Right ventricle myocardium superior (tissue), 1 donor: ENCODE results near the gene ATP2C2. TPM values are rescaled to one million over a fixed set of nuclear protein-coding genes. Genes with fewer than 3 reads are reported as not detected.

Experiments used
- ATAC-seq: fragments of 200-7000 bp; cut with Tn5 transposase; one replicate; pipeline ENCODE4 v1.9.1; 2020; ENCODE audit warnings: mild to moderate bottlenecking; ENCODE audit not compliant: poor library complexity
- DNase-seq: peaks from one replicate; pipeline ENCODE4 v3.0.0-alpha.2; 2020
- intact Hi-C: fragments of 100-400 bp; cut with DNase I; formaldehyde crosslinking; loops from one replicate; pipeline ENCODE4 v1.11.2; 2022
- total RNA-seq: library from RNA; stranded (reverse); fragmentation: NEBNext Ultra II Directional; extraction: Animal tissue kit (Norgen Biotek cat#: 25700); gene quantifications from one replicate; pipeline ENCODE4 v1.2.1, GENCODE V29; 2021
- donor health status: DM: no; HTN: yes; CAD: no; lungs with severe emphysema.

ATP2C2 gene
- total RNA-seq, 1 donor from 2014 or later: not detected

DNA sequence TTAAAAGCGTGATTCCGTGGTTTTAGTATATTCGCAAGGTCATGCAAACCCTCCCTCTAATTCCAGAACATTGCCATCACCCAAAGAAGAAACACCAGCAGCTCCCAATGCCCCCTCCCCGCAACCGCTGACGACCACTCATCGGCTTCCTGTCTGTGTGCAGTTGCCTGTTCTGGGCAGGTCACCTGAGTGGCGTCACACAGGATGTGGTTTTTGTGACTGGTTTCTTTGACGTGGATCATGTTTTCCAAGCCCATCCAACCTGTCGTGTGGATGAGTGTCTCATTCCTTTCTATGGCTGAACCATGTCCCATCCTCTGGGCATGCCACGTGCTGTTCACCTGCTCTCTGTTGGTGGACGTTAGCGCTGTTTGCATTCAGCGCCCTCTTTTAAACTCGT is 8.2 kb upstream of the ATP2C2 start:
- intact Hi-C loops: no loop called here
- no peak for DNase-seq

DNA sequence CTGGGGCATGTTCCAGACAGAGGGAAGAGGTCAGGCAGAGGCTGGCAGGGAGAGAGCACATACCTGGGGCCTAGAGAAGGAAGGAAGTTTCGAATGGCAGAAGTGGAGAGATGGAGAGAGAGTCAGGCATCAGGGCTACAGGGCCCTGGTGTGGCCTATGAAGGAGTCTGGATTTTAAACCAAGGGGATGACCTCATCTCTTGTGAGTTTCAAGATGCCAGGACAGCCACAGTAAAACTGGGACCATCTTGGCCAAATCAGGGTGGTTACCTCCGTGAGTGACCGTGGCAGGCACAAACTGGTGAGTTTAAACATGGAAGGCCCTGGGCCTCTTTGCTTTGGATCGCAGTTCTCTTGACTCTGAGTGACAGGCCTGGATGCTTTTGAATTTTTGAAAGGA is 7.6 kb upstream of the ATP2C2 start:
- no peak for DNase-seq
- intact Hi-C loops: no loop called here
- ATAC-seq: no peak

More for the DNA sequence above, 8.2 kb upstream of the ATP2C2 start:
- no peak for ATAC-seq

DNA sequence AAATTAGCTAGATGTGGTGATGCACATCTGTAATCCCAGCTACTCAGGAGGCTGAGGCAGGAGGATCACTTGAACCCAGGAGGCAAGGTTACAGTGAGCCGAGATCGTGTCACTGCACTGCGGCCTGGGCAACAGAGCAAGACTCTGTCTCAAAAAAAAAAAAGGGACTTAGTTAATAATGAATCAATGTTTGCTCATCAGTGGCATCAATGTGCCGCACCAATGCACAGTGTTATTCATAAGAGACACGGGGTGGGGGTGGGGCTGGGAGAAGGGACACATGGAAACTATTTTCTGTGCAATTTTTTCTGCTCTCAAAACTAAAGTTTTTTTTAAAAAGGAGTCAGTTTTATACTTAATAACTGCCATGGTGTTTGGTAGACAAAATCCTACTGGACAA is 6.8 kb upstream of the ATP2C2 start:
- ATAC-seq (no peak), DNase-seq (no peak)
- intact Hi-C loops: no loop called here

DNA sequence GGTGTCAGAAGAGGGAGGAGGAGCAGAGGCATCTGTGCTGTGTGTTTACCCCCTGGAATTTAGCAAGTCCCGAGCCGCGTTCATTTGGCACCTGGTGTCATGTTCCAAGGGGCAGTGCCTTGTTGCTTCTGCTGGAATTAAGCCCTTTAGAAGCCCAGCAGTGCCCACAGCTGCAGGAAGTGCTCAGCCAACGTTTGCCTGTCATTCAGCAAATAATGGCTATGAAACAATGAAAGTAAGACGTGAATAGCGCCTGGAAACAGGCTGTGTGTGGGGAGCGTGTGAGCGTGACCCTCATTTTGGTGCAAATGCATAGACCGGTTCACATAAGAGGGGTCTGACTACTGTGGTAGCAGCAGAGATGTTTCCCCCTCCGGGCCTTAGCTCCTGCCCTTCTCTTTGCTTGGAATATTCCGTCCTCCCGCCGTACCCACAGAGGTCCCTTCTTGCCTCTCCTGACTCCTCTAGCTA is 5.8 kb upstream of the ATP2C2 start:
- DNase-seq (no peak), ATAC-seq (no peak)
- intact Hi-C loops: no loop called here

DNA sequence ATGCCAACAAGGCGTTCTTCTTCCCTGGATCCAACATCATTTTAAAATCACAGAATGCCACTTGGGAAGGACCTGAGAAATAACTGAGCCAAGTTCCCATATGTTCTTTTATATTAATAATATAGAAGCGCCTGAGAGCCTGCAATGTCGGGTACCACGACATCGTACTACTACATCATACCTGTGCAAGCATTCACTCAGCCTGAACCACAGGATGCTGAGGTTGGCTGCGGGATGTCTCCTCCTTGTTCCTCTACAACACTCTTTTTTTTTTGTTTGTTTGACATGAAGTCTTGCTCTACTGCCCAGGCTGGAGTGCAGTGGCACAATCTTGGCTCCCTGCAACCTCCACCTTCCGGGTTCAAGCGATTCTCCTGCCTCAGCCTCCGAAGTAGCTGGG is 2.1 kb upstream of the ATP2C2 start:
- ATAC-seq: no peak
- intact Hi-C loops: no loop called here
- DNase-seq: no peak

DNA sequence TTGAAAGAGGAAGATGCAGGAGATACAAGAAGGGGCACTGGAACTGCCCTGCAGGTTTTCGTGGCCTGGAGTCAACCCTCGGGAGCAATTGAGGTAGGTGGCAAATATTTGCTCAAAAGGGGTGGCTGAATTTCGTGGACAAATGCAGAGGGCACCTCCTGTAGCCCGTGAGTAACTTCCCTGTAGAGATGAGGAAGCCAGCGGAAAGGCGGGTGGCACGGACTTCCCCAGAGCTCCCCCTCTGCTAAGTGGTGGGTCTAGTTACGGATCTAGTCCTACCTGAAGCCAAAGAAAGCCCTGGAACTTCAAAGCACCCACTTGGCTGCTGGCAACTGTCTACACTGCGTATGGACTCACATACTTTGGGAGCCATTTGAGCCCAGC is 1.0 kb upstream of the ATP2C2 start:
- intact Hi-C loops: no loop called here
- ATAC-seq: no peak
- DNase-seq: no peak

DNA sequence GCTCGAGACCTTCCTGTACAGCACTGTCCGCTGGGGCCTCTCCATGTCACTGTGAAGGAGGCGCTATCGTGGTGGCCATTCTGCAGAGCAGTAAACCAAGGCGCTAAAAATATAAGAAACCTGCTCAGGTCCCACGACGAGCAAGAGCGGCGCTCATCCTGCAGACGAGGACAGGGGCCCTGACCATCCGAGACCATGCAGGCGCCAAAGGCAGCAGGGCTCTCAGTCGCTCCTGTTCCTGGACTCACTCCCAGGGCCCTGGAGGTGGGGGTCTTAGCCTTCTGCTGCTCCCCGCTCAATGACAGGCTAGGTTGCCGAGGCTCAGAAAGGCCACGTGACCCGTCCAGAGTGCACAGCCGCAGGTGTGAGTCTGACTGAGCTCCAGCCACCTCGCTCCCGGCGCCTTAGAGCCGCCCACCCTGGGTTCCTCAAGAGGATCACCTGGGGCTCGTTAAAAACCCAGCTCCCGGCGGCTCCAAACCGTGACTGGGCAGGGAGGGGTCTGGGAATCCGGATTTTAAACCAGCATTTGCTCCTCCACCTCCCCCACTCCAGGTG is 509 bp upstream of the ATP2C2 start:
- no peak for DNase-seq
- intact Hi-C loops: no loop called here
- no peak for ATAC-seq

DNA sequence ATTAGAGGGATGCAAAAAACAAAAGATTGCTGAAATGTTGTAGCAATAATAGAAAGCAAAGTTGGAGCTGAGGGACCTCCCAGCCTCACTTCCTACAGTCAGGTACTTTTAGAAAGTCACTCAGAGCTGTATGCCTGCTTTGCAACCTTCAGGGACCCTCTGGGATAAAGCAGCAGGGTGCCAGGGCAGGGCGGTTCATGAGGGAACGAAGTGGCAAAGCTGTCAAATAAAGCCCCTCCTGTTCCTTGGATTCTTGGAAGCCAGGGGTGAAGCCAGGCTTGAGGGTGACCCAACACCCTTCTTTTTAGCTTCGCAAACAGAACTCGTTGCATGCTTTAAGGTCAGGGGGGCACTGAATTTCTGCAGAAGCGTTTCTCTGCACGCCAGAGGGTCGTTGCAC is 767 bp downstream of the ATP2C2 start:
- ATAC-seq: no peak
- DNase-seq: no peak
- intact Hi-C loops: no loop called here

DNA sequence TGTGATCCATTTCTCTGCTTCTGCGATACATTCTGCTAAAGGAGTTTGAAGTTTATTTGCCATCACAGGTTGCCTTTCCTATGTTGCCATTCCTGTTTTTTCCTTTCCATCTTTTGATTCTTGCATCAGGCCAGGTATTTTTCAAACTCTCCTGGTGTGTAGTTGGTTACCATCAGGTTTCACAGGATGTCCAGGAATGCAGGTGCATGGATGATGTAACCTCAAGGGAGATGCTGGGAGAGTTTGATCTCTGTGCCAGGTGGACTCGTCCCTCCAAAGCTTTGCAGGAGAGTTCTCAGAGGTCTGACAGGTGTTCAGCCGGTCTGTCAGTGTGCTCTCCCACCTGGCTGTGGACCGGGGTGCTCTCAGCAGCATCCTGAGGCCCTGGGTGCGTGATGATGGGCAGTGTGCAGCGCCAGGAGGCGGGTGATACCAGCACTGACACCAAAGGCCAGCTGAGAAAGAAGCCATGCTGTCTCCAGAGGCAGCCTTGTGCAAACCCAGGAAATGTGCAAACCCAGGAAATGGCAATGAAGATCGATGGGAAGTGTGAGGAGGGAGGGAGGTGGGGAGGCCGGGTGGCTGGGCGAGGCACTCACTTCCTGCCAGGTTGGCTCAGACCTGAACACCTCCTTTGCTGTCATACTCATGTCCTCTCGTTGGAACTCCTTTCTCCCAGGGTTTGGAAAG is 1.7 kb downstream of the ATP2C2 start:
- DNase-seq (no peak), ATAC-seq (no peak)
- intact Hi-C loops: no loop called here

DNA sequence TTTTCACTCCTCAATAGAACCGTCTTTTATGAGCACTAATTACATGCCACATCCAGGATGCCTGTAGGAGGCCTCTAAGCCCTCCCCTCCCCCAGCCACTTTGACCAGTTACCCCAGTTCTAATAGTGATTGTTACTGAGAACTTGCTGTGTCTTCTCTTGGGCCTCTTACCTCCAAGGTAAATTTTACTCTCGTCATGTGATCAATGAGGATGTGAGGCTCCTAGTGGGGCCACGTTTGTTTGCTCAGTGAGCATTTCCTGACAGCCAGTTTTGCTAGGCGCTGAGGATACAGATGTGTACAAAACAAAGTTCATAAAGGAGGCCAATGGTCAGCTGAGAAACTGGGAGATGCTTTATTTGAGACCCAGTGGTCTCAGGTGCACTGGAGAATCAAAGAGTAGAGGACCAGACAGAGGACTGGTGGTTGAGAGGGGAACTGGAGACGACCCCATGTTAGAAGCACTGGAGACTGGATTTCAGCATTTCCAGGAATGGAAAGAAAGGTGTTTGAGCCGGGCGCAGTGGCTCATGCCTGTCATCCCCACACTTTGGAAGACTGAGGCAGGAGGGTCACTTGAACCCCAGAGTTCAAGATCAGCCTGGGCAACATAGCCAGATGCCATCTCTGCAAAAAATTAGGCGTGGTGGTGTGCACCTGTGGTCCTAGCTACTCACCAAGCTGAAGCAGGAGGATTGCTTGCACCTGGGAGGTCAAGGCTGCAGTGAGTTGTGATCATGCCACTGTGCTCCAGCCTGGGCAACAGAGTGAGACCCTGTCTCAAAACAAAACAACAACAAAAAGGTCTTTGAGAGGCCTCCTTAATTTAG is 2.6 kb downstream of the ATP2C2 start:
- no peak for ATAC-seq
- intact Hi-C loops: no loop called here
- no peak for DNase-seq

DNA sequence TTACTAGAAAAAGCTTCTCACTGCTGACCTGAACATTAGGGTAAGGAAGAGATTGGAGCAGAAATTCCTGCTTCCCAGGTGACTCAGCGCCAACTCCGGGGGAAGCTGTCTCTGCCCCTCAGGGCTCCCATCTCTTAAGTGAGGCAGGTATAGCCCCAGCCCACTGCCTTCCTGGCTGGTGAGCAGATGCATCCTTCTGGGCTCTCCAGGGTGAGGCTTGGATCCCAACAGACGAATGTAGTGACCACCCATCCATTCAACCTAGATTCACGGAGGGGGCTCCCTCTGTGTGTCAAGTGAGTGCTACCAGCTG is 3.2 kb downstream of the ATP2C2 start:
- ATAC-seq: no peak
- no peak for DNase-seq
- intact Hi-C loops: no loop called here

DNA sequence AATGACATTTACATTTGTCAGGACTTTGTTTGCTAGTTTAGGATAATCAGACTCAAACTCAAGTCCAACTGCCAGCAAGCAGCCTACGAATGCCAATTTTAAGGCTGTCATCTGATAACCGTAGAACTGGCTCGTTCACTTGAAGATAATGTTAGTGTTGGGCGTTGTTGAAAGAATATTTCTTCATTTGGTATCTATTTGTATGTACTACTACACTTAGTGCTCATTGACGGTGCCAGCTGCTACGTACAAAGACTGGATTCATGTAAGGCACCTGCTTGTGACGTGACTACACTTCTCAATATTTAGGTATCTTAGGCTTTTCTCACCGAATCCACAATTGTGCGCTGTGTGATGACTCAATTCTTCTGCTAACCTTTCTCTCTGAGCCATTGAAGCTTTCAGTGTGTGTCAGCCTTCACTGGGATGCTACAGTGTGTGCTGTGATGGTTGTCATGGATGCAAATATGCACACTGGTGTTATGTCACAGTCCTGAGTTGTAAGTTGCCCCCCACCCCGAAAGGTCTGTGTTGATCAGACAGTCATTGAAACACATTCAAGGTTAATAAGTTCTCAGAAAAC is 5.7 kb downstream of the ATP2C2 start:
- DNase-seq: no peak
- no peak for ATAC-seq
- intact Hi-C loops: no loop called here

DNA sequence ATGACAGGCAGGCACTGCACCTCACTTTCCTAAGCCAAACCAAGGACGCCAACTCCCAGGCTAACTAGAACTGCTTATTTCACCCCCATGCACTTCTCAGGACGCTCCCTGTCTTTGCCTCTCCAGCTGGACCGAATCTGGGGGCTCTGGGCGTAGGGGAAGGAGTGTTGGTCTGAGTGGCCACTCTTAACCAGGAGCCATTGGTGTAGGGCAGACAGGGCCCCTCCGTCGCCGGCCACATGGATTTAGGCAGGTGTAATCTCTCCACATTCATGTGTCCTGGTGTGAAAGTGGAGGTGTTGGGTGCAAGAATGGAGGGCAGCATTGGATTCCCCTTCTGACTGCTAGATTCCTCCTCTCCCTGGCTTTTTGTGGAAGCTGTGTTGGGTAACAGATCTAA is 9.8 kb downstream of the ATP2C2 start:
- intact Hi-C loops: no loop called here
- no peak for ATAC-seq

DNA sequence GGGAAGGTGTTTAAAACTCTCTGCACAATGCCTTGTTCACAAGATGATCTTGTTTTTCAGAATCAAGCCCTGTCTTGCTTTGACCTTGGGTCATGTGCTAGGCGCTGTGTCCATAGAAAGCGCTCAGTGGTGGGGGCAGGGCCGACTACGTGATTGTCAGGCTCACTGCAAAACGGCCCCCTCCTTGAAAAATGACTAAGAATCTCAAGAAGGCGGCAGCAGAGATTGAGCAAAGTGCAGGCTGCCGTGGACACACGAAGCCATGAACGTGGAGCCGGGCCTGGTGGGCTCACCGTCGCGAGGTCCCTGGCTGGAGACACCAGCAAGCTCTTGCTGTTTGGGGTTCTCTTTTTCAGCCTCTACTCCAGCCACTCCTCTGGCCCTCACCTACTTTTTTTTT is 10.2 kb downstream of the ATP2C2 start:
- DNase-seq (no peak), ATAC-seq (no peak)
- intact Hi-C loops: no loop called here

More for the DNA sequence above, 9.8 kb downstream of the ATP2C2 start:
- DNase-seq: no peak

DNA sequence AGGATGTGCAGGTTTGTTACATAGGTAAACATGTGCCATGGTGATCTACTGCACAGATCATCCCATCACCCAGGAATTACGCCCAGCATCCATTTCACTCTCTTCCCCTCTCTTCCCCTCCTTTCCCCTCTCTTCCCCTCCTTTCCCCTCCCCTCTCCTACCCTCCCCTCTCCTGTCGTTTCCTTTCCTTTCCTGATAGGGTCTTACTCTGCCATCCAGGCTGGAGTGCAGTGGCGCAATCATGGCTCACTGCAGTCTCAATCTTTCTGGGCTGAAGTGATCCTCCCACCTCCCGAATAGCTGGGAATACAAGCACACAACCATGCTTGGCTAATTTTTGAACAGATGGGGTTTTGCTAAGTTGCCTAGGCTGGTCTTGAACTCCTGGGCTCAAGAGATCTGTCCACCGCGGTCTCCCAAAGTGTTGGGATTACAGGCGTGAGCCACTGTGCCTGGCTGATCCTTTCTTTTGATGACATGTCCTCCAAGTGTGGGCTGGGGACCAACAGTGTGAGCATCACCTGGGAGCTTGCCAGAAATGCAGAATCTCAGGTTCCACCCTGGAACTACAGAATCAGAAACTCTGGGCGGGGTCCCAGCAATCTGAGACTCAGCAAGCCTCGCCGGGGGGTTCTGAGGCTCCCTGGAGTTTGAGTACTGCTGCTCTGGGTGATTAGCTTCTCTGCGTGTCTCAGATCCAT is 10.8 kb downstream of the ATP2C2 start:
- DNase-seq (no peak), ATAC-seq (no peak)
- intact Hi-C loops: no loop called here

DNA sequence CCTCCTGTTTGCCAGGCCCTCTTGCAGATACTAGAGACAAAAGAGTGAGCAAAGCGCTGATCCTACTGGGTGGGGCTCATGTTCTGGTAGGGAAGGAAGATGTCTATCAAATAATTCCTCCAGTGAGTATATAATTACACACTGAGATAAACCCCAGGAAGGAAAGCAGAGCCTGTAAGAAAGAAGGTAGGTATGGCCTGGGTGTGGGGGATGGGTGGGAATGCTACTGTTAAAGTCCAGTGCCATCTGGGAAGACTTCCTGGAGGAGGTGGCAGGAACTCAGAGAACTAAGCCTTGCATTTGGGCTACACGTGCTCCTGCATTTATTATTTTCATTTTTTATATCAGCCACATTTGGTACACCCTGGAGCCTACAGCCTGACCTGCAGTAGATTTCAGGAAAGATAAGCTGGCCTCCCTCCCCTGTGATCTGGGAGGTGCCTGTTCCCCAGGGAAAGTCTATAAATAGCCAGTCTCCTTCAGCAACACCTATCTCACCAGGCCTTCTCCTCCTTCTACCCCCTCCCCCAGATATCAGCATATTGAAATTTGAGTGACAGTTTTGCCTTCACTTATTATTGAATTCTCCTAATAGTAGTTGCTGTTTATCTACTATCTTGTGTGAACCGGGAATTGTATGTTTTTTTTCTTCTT is 11.5 kb downstream of the ATP2C2 start:
- no peak for DNase-seq
- ATAC-seq: no peak
- intact Hi-C loops: no loop called here

DNA sequence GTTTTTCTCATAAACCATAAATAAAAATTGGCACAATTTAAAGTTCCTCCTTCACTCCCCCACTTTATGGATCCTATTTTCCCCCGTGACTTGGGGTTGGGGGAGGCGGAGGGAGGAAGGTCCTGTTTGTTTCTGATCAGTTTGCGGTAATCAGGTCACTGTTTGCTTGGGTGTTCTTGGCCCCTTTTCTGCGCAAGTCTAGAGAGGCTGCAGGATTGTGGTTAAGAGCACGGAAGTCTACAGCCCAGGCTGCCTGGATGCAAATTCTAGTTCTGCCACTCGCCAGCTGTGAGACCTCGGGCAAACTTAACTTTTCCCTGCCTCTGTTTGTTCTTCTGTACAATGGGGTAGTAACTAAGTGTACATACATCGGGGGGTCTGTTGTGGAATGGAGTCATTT is 12.1 kb downstream of the ATP2C2 start:
- ATAC-seq (no peak), DNase-seq (no peak)
- intact Hi-C loops: no loop called here

DNA sequence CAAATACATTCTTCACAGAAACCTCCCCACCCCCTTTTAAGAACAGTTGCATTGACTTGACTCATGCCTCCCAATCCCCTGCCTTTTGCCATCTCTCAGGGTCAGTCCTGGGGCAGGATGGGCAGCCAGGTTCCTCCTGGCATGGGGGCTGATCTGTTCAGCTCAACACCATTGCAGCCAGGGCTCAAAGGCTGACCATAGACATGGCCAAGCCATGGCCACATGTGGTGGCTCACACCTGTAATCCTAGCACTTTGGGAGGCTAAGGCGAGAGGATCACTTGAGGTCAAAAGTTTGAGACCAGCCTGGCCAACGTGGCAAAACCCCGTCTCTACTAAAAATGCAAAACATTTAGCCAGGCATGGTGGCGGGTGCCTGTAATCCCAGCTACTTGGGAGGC is 14.1 kb downstream of the ATP2C2 start:
- DNase-seq: no peak
- ATAC-seq: no peak
- intact Hi-C loops: no loop called here

DNA sequence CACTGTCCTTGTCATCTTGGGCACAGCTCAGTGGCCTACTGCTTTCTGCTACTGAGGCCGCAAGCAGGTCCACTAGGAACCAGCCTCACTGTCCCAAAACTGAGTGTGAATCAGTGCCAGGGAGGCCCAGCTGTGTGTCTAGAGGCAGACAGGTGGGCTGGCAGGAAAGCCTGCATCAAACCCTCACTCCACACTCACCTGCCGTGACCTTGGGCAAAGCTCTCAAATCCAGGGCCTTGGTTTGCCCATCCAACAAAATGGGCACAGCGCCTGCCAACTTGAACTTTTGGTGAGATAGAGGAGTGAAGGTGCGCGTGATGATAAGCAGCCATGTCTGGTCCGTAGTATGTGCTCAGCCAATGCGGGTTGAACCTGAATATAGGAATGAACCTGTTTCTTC is 14.8 kb downstream of the ATP2C2 start:
- ATAC-seq: no peak
- intact Hi-C loops: no loop called here
- no peak for DNase-seq
